ENCODE measurements around the gene EBF3. TPM values are rescaled to one million over a fixed set of nuclear protein-coding genes. Genes with fewer than 3 reads are reported as not detected.
A peak's percentile ranks its signal among the peaks of the same experiment; 100 is the strongest.

Gene EBF3
- total and polyA plus RNA-seq, 2 experiments from 2014 or later: 0.27 to 0.49 TPM

DNA sequence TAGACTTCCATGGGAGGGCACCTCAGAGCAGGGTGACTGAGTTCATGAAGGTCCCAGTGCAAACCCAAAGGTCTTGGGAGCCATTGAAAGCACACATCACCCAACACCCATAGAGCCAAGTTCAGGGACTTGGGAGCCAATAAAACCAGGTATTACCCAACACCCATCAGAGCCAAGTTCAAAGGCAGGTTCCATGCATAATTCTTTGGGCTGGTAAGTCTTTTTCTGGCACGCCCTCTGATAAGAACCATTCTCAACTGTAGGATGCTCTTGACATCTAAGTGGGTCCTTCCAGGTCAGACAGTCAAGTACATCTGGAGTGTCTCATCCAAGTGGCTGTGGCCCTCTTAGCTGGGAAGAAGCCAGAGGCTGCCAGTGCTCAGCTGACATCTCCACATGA, 63.2 kb downstream of the EBF3 start:
- H3K4me3 ChIP-seq: no peak overlapping the region
- 0 out of 2 replicates have a peak, but pooled peaks cover 6% of the 10 kb centered on the region for H3K27me3 ChIP-seq (ENCODE audit: insufficient read depth)
- no peak overlapping the region for H3K27ac ChIP-seq (ENCODE audit: low read depth)
- H3K79me2 ChIP-seq (replicated peaks; ENCODE audit: insufficient read depth): no peaks in the 10 kb centered on the region
- H3K4me3 Mint-ChIP-seq: no peak overlapping the region
- H3K27ac Mint-ChIP-seq: no peak overlapping the region
- peak overlapping the region; percentile 55; the same call in 1 of the 2 replicates for H3K4me2 ChIP-seq
- no peaks in the 10 kb centered on the region for H3K9me3 Mint-ChIP-seq
- TF ChIP-seq NANOG (IDR thresholded peaks at IDR 0.05; ENCODE audit: borderline replicate concordance): no peak
- no peak for TF ChIP-seq JUNB (IDR thresholded peaks at IDR 0.05; ENCODE audit: unreplicated experiment)
- no peak for TF ChIP-seq EZH2phosphoT487 (IDR thresholded peaks at IDR 0.05; ENCODE audit: unreplicated experiment)
- H3F3A ChIP-seq (replicated peaks; ENCODE audit: low read depth): peaks cover 4% of the 10 kb centered on the region; the same call in 1 of the 2 replicates
- H3K36me3 Mint-ChIP-seq (ENCODE audit: low read depth): no peaks in the 10 kb centered on the region
- H4K20me1 ChIP-seq (replicated peaks; ENCODE audit: insufficient read depth): no peaks in the 10 kb centered on the region; the same call in 1 of the 2 replicates
- H3K9me2 ChIP-seq (ENCODE audit: insufficient read depth): peaks cover 17% of the 10 kb centered on the region
- no peak for DNase-seq (ENCODE audit: low spot score)
- no peaks in the 10 kb centered on the region for H3K36me3 ChIP-seq (ENCODE audit: insufficient read depth)
- H3K4me1 ChIP-seq (ENCODE audit: insufficient read depth): peaks cover 34% of the 10 kb centered on the region
- H3K27me3 Mint-ChIP-seq (ENCODE audit: insufficient read depth, low read depth, poor library complexity): peaks cover 36% of the 10 kb centered on the region
- peaks cover 56% of the 10 kb centered on the region for H3K4me1 Mint-ChIP-seq
- ATAC-seq: no peak
- H2AFZ ChIP-seq: no peak overlapping the region

DNA sequence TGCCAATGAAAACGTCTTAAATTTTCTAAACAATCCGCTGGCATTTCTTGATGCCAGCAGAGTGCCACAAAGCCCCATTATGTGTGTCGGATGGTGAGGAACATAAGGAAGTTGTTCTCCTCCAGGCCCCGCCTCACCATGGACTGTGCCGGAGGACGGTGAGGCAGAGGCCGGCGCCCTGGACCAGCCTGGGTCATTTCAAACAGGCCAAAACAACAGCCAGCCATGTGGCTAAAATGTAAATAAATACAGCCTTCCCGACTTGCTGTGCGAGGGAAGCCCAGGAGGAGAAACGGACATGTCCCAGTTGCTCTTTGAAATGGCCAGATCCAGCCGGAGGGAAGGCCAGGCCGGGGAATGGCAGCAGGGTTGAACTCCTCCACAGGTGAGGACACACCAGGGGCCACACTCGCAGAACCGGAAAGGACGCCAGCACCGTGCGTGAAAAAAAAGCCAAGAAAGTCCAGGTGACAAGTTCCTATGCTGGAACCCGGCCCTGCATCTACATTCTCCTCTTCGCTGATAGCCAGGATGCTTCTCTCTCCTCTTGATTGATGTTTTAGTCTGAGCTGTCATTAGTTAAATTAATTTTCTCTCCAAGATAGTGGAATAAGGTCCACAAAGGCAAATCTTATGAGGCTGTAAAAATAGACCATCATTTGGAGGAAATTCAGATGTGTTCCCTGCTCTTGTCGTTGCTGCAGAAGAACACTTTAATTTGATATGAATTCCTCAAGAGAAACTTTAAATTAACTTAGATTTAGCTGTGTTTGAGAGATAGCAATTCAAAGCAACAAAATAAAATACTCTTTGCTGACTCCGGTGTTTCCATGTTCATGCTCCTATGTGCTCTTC, 64.6 kb downstream of the EBF3 start:
- Histone ChIP-seq H3F3A (replicated peaks; ENCODE audit: low read depth) (peaks cover 4% of the 10 kb centered on the region; the same call in 1 of the 2 replicates), H2AFZ (no peak overlapping the region), H3K27me3 (ENCODE audit: insufficient read depth) (0 out of 2 replicates have a peak, but pooled peaks cover 6% of the 10 kb centered on the region), H4K20me1 (replicated peaks; ENCODE audit: insufficient read depth) (no peaks in the 10 kb centered on the region; the same call in 1 of the 2 replicates), H3K4me3 (no peak overlapping the region), H3K9me2 (ENCODE audit: insufficient read depth) (peaks cover 17% of the 10 kb centered on the region), H3K4me1 (ENCODE audit: insufficient read depth) (peaks cover 34% of the 10 kb centered on the region), H3K36me3 (ENCODE audit: insufficient read depth) (no peaks in the 10 kb centered on the region), H3K4me2 (no peak overlapping the region), H3K79me2 (replicated peaks; ENCODE audit: insufficient read depth) (no peaks in the 10 kb centered on the region), H3K27ac (ENCODE audit: low read depth) (no peak overlapping the region)
- H3K27me3 Mint-ChIP-seq (ENCODE audit: insufficient read depth, low read depth, poor library complexity): peaks cover 38% of the 10 kb centered on the region
- no peaks in the 10 kb centered on the region for H3K36me3 Mint-ChIP-seq (ENCODE audit: low read depth)
- H3K4me3 Mint-ChIP-seq: no peak overlapping the region; the same call in 2 of the 3 replicates
- ATAC-seq (no peak), DNase-seq (ENCODE audit: low spot score) (no peak)
- no peak for TF ChIP-seq ZNF331 (CRISPR knock-in tag; IDR thresholded peaks at IDR 0.05; ENCODE audit: low read depth)
- H3K9me3 Mint-ChIP-seq: no peaks in the 10 kb centered on the region
- H3K27ac Mint-ChIP-seq: no peak overlapping the region
- peaks cover 65% of the 10 kb centered on the region for H3K4me1 Mint-ChIP-seq

DNA sequence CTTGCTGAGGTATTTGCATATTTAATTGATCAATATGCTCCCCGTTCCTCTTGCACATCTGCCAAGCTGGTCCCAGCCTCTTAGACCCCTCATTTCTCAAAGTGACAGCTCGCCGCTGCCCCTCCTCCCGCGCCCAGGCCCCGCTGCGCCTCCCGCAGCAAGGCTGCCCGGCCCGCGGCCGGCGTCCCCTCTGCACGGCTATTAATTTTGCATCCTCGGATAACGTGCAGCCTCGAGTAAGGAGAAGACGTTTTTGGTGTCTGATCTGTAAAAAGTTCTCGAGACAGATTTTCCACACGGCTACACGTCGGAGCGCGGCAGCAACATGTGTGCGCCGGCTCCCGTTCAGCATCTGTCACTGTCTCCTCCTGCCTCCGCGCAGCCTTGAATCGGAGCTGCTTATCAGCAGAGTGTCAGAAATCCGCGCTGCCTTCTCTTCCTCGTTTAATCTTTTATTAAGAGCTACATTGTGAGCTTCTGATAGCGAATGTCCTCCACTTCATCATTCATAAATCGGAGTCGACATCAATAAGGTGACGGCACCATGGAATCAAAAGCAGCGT, 65.3 kb downstream of the EBF3 start:
- Histone ChIP-seq H3K4me1 (ENCODE audit: insufficient read depth) (peaks cover 37% of the 10 kb centered on the region), H3K36me3 (ENCODE audit: insufficient read depth) (no peaks in the 10 kb centered on the region), H3K9me2 (ENCODE audit: insufficient read depth) (peaks cover 12% of the 10 kb centered on the region), H3K79me2 (replicated peaks; ENCODE audit: insufficient read depth) (no peaks in the 10 kb centered on the region), H3F3A (replicated peaks; ENCODE audit: low read depth) (peaks cover 4% of the 10 kb centered on the region; the same call in 1 of the 2 replicates), H3K4me3 (no peak overlapping the region), H3K4me2 (no peak overlapping the region; the same call in 1 of the 2 replicates), H3K27me3 (ENCODE audit: insufficient read depth) (0 out of 2 replicates have a peak, but pooled peaks cover 6% of the 10 kb centered on the region), H3K27ac (ENCODE audit: low read depth) (no peak overlapping the region), H4K20me1 (replicated peaks; ENCODE audit: insufficient read depth) (no peaks in the 10 kb centered on the region; the same call in 1 of the 2 replicates), H2AFZ (no peak overlapping the region)
- DNase-seq (ENCODE audit: low spot score) (no peak), ATAC-seq (no peak)
- Mint-ChIP-seq H3K4me3 (peak overlapping the region; percentile 33; the same call in 2 of the 3 replicates), H3K36me3 (ENCODE audit: low read depth) (no peaks in the 10 kb centered on the region), H3K4me1 (peaks cover 68% of the 10 kb centered on the region), H3K27ac (no peak overlapping the region), H3K9me3 (no peaks in the 10 kb centered on the region), H3K27me3 (ENCODE audit: insufficient read depth, low read depth, poor library complexity) (peaks cover 39% of the 10 kb centered on the region)
- TF ChIP-seq EZH2 (IDR thresholded peaks at IDR 0.05; ENCODE audit: low read depth, unreplicated experiment) (no peak), ZNF462 (CRISPR knock-in tag; IDR thresholded peaks at IDR 0.05) (no peak), EZH2phosphoT487 (IDR thresholded peaks at IDR 0.05; ENCODE audit: unreplicated experiment) (no peak), NANOG (IDR thresholded peaks at IDR 0.05; ENCODE audit: borderline replicate concordance) (no peak)
